HUES48 (cell line): ENCODE measurements around the gene TMEM256.

Source experiments
- H3K27ac ChIP-seq: one replicate; pipeline ENCODE4 v1.7.0; 2013; ENCODE audit warnings: low read depth, low read length, inconsistent platforms
- H3K27me3 ChIP-seq: 2 replicates; pipeline ENCODE4 v1.6.1; 2013; ENCODE audit warnings: mild to moderate bottlenecking, low read length; ENCODE audit not compliant: control insufficient read depth, insufficient read depth
- H3K36me3 ChIP-seq: 2 replicates; pipeline ENCODE4 v1.6.1; 2013; ENCODE audit warnings: low read length; ENCODE audit not compliant: control insufficient read depth, insufficient read depth
- H3K4me1 ChIP-seq: 2 replicates; pipeline ENCODE4 v1.6.1; 2013; ENCODE audit warnings: mild to moderate bottlenecking, low read length; ENCODE audit not compliant: control insufficient read depth, insufficient read depth
- H3K4me3 ChIP-seq: 2 replicates; pipeline ENCODE4 v1.5.1; 2013; ENCODE audit warnings: mild to moderate bottlenecking, low read depth, low read length
- H3K9ac ChIP-seq: 2 replicates; pipeline ENCODE4 v1.6.1; 2013; ENCODE audit warnings: mild to moderate bottlenecking, low read depth, low read length, moderate library complexity
- H3K9me3 ChIP-seq: 2 replicates; pipeline ENCODE4 v1.6.1; 2013; ENCODE audit warnings: low read length; ENCODE audit not compliant: control insufficient read depth, insufficient read depth

TMEM256 gene

GRCh38 chr17:7416323-7416722 is 12.4 kb upstream of the TMEM256 start:
- no peaks in the 10 kb centered on the region for H3K27me3 ChIP-seq
- no peak overlapping the region for H3K27ac ChIP-seq
- H3K4me3 ChIP-seq, result no peak overlapping the region
- peaks cover 33% of the 10 kb centered on the region for H3K36me3 ChIP-seq
- H3K9ac ChIP-seq, result no peak overlapping the region
- H3K9me3 ChIP-seq, result no peaks in the 10 kb centered on the region
- no peaks in the 10 kb centered on the region for H3K4me1 ChIP-seq

- no peaks in the 10 kb centered on the region for H3K9me3 ChIP-seq
- H3K4me1 ChIP-seq, result no peaks in the 10 kb centered on the region
- H3K9ac ChIP-seq, result no peak overlapping the region
- no peak overlapping the region for H3K4me3 ChIP-seq
- H3K27me3 ChIP-seq, result no peaks in the 10 kb centered on the region
- H3K27ac ChIP-seq, result no peak overlapping the region
- H3K36me3 ChIP-seq, result peaks cover 34% of the 10 kb centered on the region
These were observed 11.9 kb upstream of the TMEM256 start for GRCh38 chr17:7415784-7416183.

- Histone ChIP-seq H3K27ac (no peak overlapping the region), H3K4me3 (no peak overlapping the region), H3K27me3 (no peaks in the 10 kb centered on the region), H3K9ac (no peak overlapping the region), H3K36me3 (peaks cover 44% of the 10 kb centered on the region), H3K9me3 (no peaks in the 10 kb centered on the region), H3K4me1 (no peaks in the 10 kb centered on the region)
These were observed 10.9 kb upstream of the TMEM256 start for GRCh38 chr17:7414837-7415236.

GRCh38 chr17:7413346-7413985 is 9.6 kb upstream of the TMEM256 start:
- H3K27me3 ChIP-seq, result no peaks in the 10 kb centered on the region
- no peaks in the 10 kb centered on the region for H3K9me3 ChIP-seq
- peaks cover 57% of the 10 kb centered on the region for H3K36me3 ChIP-seq
- no peak overlapping the region for H3K27ac ChIP-seq
- H3K9ac ChIP-seq, result no peak overlapping the region
- no peak overlapping the region for H3K4me3 ChIP-seq
- H3K4me1 ChIP-seq, result no peaks in the 10 kb centered on the region

GRCh38 chr17:7411427-7411750 is 7.5 kb upstream of the TMEM256 start:
- Histone ChIP-seq H3K9me3 (no peaks in the 10 kb centered on the region), H3K9ac (no peak overlapping the region), H3K4me1 (peaks cover 6% of the 10 kb centered on the region; the same call in 1 of the 2 replicates), H3K27ac (no peak overlapping the region), H3K36me3 (peaks cover 46% of the 10 kb centered on the region), H3K4me3 (no peak overlapping the region), H3K27me3 (no peaks in the 10 kb centered on the region)

- Histone ChIP-seq H3K4me3 (no peak overlapping the region), H3K27me3 (no peaks in the 10 kb centered on the region), H3K9me3 (no peaks in the 10 kb centered on the region), H3K4me1 (peaks cover 6% of the 10 kb centered on the region; the same call in 1 of the 2 replicates), H3K9ac (no peak overlapping the region), H3K36me3 (peaks cover 41% of the 10 kb centered on the region), H3K27ac (no peak overlapping the region)
These were observed 6.9 kb upstream of the TMEM256 start for GRCh38 chr17:7410634-7411426.

GRCh38 chr17:7409716-7410115 is 5.8 kb upstream of the TMEM256 start:
- no peaks in the 10 kb centered on the region for H3K9me3 ChIP-seq
- H3K9ac ChIP-seq, result no peak overlapping the region
- H3K36me3 ChIP-seq, result peaks cover 30% of the 10 kb centered on the region
- no peak overlapping the region for H3K4me3 ChIP-seq
- peaks cover 6% of the 10 kb centered on the region; the same call in 1 of the 2 replicates for H3K4me1 ChIP-seq
- no peaks in the 10 kb centered on the region for H3K27me3 ChIP-seq
- H3K27ac ChIP-seq, result no peak overlapping the region

- Histone ChIP-seq H3K36me3 (peaks cover 25% of the 10 kb centered on the region), H3K27ac (no peak overlapping the region), H3K27me3 (no peaks in the 10 kb centered on the region), H3K9me3 (no peaks in the 10 kb centered on the region), H3K4me1 (peaks cover 6% of the 10 kb centered on the region; the same call in 1 of the 2 replicates), H3K4me3 (peak overlapping the region; percentile 46; the same call in 1 of the 2 replicates), H3K9ac (no peak overlapping the region)
These were observed 5.0 kb upstream of the TMEM256 start for GRCh38 chr17:7408863-7409262.

- H3K4me3 ChIP-seq, result peak overlapping the region; percentile 46
- peak overlapping the region; percentile 36; the same call in 1 of the 2 replicates for H3K9ac ChIP-seq
These were observed 4.4 kb upstream of the TMEM256 start for GRCh38 chr17:7408252-7408727.

GRCh38 chr17:7407485-7408251 is 3.8 kb upstream of the TMEM256 start, which contains the start of gene NLGN2:
Gene NLGN2 (plus strand): TSS chr17:7407845. CDS start chr17:7408256, 411 bp downstream.
- Histone ChIP-seq H3K4me1 (peaks cover 12% of the 10 kb centered on the region; the same call in 1 of the 2 replicates), H3K4me3 (peak within 1 kb of the TSS; percentile 46), H3K9ac (peak within 1 kb of the TSS; percentile 36; the same call in 1 of the 2 replicates), H3K27ac (no peak within 1 kb of the TSS), H3K36me3 (peaks cover 25% of the 10 kb centered on the region), H3K27me3 (no peaks in the 10 kb centered on the region), H3K9me3 (no peaks in the 10 kb centered on the region)

More at GRCh38 chr17:7408252-7408727, 4.4 kb upstream of the TMEM256 start:
- Histone ChIP-seq H3K27me3 (no peaks in the 10 kb centered on the region), H3K27ac (no peak overlapping the region), H3K36me3 (peaks cover 25% of the 10 kb centered on the region), H3K9me3 (no peaks in the 10 kb centered on the region), H3K4me1 (peaks cover 6% of the 10 kb centered on the region; the same call in 1 of the 2 replicates)
